Inflammatory macrophage (primary cell): Measurements from ENCODE around the gene GLOD5.

Experiments
- DNase-seq, 2 donors: peaks; one replicate each; pipeline ENCODE4 v3.0.0-alpha.2; 2020 to 2022
- total RNA-seq, 18 experiments: gene quantifications; one replicate each; lab custom pipeline; 2026; ENCODE audit warnings: mixed read lengths in 6 of 18, inconsistent platforms in 2 of 18; lab: John Stamatoyannopoulos, UW

GLOD5 gene
- total RNA-seq, result 0 to 0.11 (median 0) reads per million in 18 experiments

GRCh38 chrX:48761674-48762471, at the start of gene GLOD5:
Gene GLOD5, plus strand, starts transcription at chrX:48761747. Its CDS starts 44 bp downstream, at chrX:48761791.
- DNase-seq, result no peak

- DNase-seq, result no peak
These were observed 49.5 kb upstream of the GLOD5 start for GRCh38 chrX:48711929-48712505.

- DNase-seq, result no peak
These were observed 47.7 kb upstream of the GLOD5 start for GRCh38 chrX:48713847-48714246.

- DNase-seq, result no peak
These were observed 47.0 kb upstream of the GLOD5 start for GRCh38 chrX:48714573-48714972.

GRCh38 chrX:48715072-48715471, 46.5 kb upstream of the GLOD5 start:
- DNase-seq, result no peak

GRCh38 chrX:48715876-48716502, 45.6 kb upstream of the GLOD5 start:
- no peak for DNase-seq

- no peak for DNase-seq
These were observed 41.6 kb upstream of the GLOD5 start for GRCh38 chrX:48719958-48720357.

GRCh38 chrX:48720577-48721250, 40.8 kb upstream of the GLOD5 start:
- no peak for DNase-seq

- DNase-seq, result no peak
These were observed 39.6 kb upstream of the GLOD5 start for GRCh38 chrX:48721916-48722315.

- no peak for DNase-seq
These were observed 35.0 kb upstream of the GLOD5 start for GRCh38 chrX:48726596-48726995.

- no peak for DNase-seq
These were observed 32.9 kb upstream of the GLOD5 start for GRCh38 chrX:48728653-48729052.

- DNase-seq, result no peak
These were observed 25.2 kb upstream of the GLOD5 start for GRCh38 chrX:48736303-48736702.

- DNase-seq, result no peak
These were observed 24.7 kb upstream of the GLOD5 start for GRCh38 chrX:48736878-48737212.

- DNase-seq, result peak; percentile 95 to 96
These were observed 24.2 kb upstream of the GLOD5 start for GRCh38 chrX:48737213-48737938.

- DNase-seq, result no peak
These were observed 23.6 kb upstream of the GLOD5 start for GRCh38 chrX:48737940-48738339.

- DNase-seq, result no peak
These were observed 19.7 kb upstream of the GLOD5 start for GRCh38 chrX:48741834-48742233.

- DNase-seq, result no peak
These were observed 16.3 kb upstream of the GLOD5 start for GRCh38 chrX:48745222-48745621.

- DNase-seq, result no peak
These were observed 14.0 kb upstream of the GLOD5 start for GRCh38 chrX:48747415-48748016.

- no peak for DNase-seq
These were observed 12.4 kb upstream of the GLOD5 start for GRCh38 chrX:48749182-48749581.

- no peak for DNase-seq
These were observed 10.2 kb upstream of the GLOD5 start for GRCh38 chrX:48751343-48751742.

GRCh38 chrX:48752498-48752897, 9.0 kb upstream of the GLOD5 start:
- peak; percentile 20 to 54 for DNase-seq

GRCh38 chrX:48753708-48754228, 7.8 kb upstream of the GLOD5 start:
- no peak for DNase-seq
